Effector memory CD4-positive, alpha-beta T cell (primary cell): Measurements from ENCODE around the gene SUSD4.

Experiments used
- DNase-seq, 3 donors: peaks; one replicate each; pipeline ENCODE4 v3.0.0-alpha.2; 2020
- H3K27ac ChIP-seq: 2 replicates; pipeline ENCODE4 v1.7.0; 2013; ENCODE audit warnings: mild to moderate bottlenecking, low read length, moderate library complexity; ENCODE audit not compliant: insufficient read depth, poor library complexity, severe bottlenecking
- H3K27me3 ChIP-seq: replicated peaks from 2 replicates; pipeline ENCODE4 v1.7.0; 2013; ENCODE audit warnings: mild to moderate bottlenecking, low read length; ENCODE audit not compliant: insufficient read depth, control insufficient read depth, poor library complexity, severe bottlenecking
- H3K36me3 ChIP-seq: 2 replicates; pipeline ENCODE4 v1.7.0; 2013; ENCODE audit warnings: mild to moderate bottlenecking, low read length, moderate library complexity; ENCODE audit not compliant: control insufficient read depth, insufficient read depth
- H3K4me1 ChIP-seq: 2 replicates; pipeline ENCODE4 v1.7.0; 2013; ENCODE audit warnings: low read length, mild to moderate bottlenecking; ENCODE audit not compliant: control insufficient read depth, insufficient read depth, poor library complexity, severe bottlenecking
- H3K4me3 ChIP-seq: 2 replicates; pipeline ENCODE4 v1.7.0; 2013; ENCODE audit warnings: low read length, low read depth, mild to moderate bottlenecking; ENCODE audit not compliant: insufficient read depth, poor library complexity, severe bottlenecking
- H3K9me3 ChIP-seq: 2 replicates; pipeline ENCODE4 v1.7.0; 2013; ENCODE audit warnings: mild to moderate bottlenecking, low read length, moderate library complexity; ENCODE audit not compliant: control insufficient read depth

SUSD4 gene

DNA sequence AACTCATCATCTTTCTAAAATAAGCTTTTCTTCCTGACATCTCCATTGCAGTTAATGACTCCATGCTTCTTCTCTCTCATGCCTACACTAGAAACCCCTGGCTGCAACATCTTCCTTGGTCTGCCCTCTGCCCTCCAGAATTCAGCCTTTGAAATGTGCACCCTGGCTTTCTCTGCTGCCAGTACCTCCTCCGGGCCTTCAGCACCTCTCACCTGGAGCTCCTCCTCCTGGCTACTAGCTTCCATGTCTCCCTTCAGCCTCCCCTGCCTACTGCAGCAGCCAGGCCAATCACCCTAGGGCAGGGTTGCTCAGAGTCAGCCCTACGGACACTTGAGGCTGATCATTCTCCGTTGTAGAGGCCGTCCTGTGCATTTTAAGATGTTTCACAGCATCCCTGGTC, 18.3 kb downstream of the SUSD4 start:
- H3K4me3 ChIP-seq = no peak overlapping the region
- no peaks in the 10 kb centered on the region for H3K27me3 ChIP-seq
- DNase-seq = no peak
- H3K9me3 ChIP-seq = no peaks in the 10 kb centered on the region
- H3K4me1 ChIP-seq = no peaks in the 10 kb centered on the region
- H3K36me3 ChIP-seq = no peaks in the 10 kb centered on the region
- no peak overlapping the region for H3K27ac ChIP-seq

DNA sequence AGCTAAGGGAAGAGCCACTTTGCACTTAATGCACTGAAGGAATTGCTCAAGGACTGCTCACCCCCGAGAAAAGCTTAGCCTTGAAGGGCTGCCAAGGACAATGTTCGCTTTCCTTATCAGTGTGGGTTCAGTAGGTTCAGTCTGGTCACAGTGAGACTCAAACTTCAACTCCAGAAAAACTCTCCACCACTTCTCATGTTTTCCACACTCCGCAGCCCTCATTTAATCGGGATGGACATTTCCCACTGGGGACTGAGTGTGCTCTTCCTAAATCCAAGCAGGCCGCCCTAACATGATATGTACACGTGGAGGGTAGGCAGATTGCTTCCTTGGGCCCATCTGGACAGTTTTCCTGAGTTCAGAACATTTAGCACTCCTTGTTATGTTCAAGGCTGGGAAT, 19.5 kb downstream of the SUSD4 start:
- Histone ChIP-seq H3K27ac (no peak overlapping the region), H3K4me3 (no peak overlapping the region)
- DNase-seq = no peak

DNA sequence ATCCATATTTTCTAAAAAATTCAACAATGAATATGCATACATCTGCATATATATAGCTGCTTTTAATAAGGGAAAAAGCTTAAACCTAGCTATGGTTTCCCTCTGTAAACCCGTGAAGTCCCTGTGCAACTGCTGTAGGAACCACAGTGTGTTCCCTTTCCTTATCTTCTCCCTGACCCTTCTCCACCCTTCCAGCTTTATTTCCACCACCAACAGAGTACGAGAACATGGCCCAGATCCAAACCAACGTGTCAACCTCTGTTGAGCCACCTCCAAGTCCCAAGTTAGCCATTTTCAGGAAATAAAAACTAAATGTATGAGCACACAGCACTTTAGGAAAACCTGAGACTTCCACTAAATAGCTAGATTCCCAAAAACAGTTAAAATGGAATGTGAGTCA, 20.3 kb downstream of the SUSD4 start:
- Histone ChIP-seq H3K27me3 (no peaks in the 10 kb centered on the region), H3K27ac (no peak overlapping the region), H3K9me3 (no peaks in the 10 kb centered on the region), H3K4me3 (no peak overlapping the region), H3K36me3 (no peaks in the 10 kb centered on the region), H3K4me1 (no peaks in the 10 kb centered on the region)
- no peak for DNase-seq

More for the DNA sequence above, 19.5 kb downstream of the SUSD4 start:
- H3K27me3 ChIP-seq = no peaks in the 10 kb centered on the region
- H3K4me1 ChIP-seq = no peaks in the 10 kb centered on the region
- H3K36me3 ChIP-seq = no peaks in the 10 kb centered on the region
- no peaks in the 10 kb centered on the region for H3K9me3 ChIP-seq

DNA sequence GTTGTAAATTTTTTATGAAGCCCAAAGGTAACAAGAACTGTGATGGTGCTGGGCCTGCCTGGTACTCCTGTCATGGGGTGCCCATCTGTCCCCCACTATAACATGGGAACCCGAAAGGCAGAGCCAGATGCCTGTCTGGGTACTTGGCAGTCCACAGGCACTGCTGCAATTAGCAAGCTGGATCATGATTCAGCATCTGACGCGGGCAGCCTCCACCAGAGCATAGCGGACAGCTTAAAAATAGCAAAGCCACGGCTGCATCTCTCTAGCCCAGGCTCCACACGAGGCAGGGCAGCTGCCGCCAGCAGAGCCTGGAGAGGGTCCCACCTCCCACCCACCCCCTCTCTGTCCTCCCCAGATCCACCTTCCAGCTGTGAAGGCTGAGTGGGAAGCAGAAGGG, 22.9 kb downstream of the SUSD4 start:
- DNase-seq = no peak
- H3K9me3 ChIP-seq = no peaks in the 10 kb centered on the region
- H3K4me3 ChIP-seq = no peak overlapping the region
- H3K4me1 ChIP-seq = no peaks in the 10 kb centered on the region
- no peak overlapping the region for H3K27ac ChIP-seq
- no peaks in the 10 kb centered on the region for H3K36me3 ChIP-seq
- H3K27me3 ChIP-seq = no peaks in the 10 kb centered on the region

DNA sequence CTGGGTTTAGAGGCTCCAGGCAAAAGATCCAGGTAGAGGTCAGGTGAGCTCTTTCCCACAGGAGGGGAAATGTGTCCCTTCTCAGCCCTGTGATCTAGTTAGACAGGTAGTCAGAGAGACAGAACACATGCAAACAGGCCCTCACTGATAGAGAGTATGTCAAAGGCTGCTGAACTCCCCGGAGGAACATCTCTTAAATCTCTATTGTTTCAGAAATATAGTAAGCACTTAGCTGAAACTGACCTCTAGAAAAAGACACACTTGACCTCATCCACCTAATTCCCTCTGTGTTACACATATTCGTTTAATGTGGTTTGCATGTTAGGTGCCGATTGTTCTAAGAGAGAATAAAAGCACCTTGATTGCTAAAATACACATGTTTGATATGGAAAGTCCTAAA, 23.3 kb downstream of the SUSD4 start:
- DNase-seq = no peak
- H3K4me1 ChIP-seq = no peaks in the 10 kb centered on the region
- H3K4me3 ChIP-seq = no peak overlapping the region
- no peaks in the 10 kb centered on the region for H3K9me3 ChIP-seq
- H3K36me3 ChIP-seq = no peaks in the 10 kb centered on the region
- H3K27me3 ChIP-seq = no peaks in the 10 kb centered on the region
- H3K27ac ChIP-seq = no peak overlapping the region

DNA sequence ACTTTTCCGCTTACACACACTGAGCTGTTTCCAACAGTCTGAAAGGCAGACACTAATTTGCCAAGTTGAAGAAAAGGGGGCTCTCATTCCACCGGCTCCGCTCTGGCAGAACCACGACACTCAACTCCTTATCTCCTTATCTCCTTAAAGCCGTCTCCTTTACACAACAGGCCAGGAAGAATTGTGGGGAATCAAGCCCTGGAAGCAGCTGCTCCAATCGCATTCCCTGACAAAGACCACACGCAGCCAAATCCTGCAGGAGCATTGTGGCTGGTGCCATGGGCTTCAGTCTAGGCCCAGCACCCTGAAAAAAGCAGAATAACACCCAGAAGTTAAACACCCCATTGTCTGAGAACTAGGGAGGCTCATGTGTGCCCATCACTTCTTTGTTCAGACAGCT, 24.1 kb downstream of the SUSD4 start:
- no peak overlapping the region for H3K27ac ChIP-seq
- H3K27me3 ChIP-seq = no peaks in the 10 kb centered on the region
- no peaks in the 10 kb centered on the region for H3K4me1 ChIP-seq
- no peaks in the 10 kb centered on the region for H3K9me3 ChIP-seq
- no peak for DNase-seq
- H3K36me3 ChIP-seq = no peaks in the 10 kb centered on the region
- H3K4me3 ChIP-seq = no peak overlapping the region

DNA sequence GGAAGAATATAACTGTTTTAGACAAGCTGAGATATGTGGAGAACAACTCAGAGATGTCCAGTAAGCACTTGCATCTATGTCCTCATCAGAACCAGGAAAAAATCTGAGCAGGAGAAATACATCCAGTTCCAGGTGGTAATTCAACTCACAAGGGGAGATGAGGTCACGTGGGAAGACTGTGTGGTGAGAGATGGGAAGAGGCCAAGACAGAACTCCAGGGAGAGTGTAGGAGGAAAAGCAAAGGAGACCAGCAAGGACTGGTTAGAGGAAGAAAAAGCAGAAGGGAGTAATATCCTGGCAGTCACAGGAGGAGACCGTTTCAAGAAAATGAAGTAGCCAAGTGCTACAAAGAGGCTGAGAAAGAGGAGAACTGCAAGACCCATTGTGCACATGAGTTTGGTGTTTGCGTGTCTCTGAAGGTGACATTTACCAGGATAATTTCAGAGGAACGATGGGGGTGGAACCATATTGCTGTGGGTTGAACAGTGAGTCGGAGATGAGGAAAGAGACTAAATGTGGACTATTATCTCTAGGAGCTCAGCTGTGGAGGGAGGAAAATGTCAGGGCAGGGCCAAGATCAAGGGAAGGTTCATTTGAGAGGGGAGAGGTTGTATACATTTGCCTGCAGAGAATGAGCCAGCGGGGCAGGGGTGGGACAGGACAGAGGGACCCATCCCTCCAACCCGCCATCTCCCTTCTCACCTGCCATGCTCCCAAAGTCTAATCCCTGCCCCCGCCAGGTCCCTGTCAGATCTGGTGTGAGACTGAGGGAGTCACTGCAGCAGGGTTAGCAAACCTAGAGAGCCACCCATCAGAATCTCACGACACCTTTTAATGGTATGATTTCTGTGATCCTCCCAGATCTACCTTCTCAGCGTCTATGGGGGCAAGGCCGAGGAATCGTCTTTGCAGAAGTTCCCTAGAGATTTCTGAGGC, 24.9 kb downstream of the SUSD4 start:
- DNase-seq = no peak
- no peak overlapping the region for H3K27ac ChIP-seq
- H3K4me3 ChIP-seq = no peak overlapping the region
- H3K4me1 ChIP-seq = no peaks in the 10 kb centered on the region
- no peaks in the 10 kb centered on the region for H3K27me3 ChIP-seq
- no peaks in the 10 kb centered on the region for H3K36me3 ChIP-seq
- H3K9me3 ChIP-seq = no peaks in the 10 kb centered on the region

DNA sequence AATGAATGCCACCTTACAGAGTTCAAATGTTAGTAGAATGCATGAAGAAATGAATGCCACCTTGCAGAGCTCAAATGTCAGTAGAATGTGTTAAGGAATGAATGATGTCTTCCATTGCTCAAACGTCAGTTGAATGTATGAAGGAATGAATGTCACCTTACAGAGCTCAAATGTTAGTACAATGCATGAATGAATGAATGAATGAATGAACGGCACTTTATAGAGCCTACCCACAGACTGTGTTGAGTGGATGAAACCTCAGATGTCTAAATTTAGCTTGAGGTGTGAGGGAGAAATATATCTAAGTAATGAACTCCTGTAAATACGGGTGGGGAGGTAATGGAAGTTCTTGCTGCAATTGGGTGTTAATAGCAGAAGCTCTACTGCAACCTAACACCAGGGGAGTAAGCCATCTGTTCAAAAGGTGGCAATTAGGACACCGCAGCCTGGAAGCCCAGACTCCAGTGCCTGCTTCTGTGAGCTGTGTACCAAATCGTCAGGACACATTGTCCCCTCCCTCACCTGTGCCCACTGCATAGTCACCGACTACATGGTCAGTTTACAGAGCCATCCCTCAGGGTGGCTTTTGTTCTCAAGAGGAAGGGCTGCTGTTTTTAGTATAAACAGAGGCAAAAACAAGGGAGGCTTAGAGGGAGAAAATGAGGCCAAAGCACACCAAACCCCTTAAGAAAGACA, 26.7 kb downstream of the SUSD4 start:
- H3K9me3 ChIP-seq = no peaks in the 10 kb centered on the region
- H3K36me3 ChIP-seq = no peaks in the 10 kb centered on the region
- no peaks in the 10 kb centered on the region for H3K4me1 ChIP-seq
- H3K27ac ChIP-seq = no peak overlapping the region
- DNase-seq = no peak
- no peak overlapping the region for H3K4me3 ChIP-seq
- no peaks in the 10 kb centered on the region for H3K27me3 ChIP-seq

DNA sequence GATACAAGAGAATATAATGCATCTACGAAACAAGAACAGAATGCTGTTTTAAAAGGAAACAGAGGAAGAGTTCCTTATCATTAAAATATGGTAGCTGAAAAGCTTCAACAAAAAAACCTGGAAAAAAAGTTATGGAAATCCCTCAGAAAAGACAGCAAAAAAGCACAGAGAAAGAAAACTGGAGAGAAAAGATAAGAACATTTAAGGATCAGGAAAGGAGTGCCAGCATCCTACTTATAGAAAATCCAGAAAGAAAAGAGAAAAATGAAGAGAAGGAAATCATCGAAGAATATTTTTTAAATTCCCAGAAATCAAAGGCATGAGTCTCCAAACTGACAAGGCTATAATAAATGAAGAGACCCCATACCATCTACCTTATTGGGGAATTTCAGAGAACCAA, 29.8 kb downstream of the SUSD4 start:
- Histone ChIP-seq H3K27me3 (no peaks in the 10 kb centered on the region), H3K4me3 (no peak overlapping the region), H3K27ac (no peak overlapping the region), H3K4me1 (no peaks in the 10 kb centered on the region), H3K9me3 (no peaks in the 10 kb centered on the region), H3K36me3 (no peaks in the 10 kb centered on the region)
- no peak for DNase-seq

DNA sequence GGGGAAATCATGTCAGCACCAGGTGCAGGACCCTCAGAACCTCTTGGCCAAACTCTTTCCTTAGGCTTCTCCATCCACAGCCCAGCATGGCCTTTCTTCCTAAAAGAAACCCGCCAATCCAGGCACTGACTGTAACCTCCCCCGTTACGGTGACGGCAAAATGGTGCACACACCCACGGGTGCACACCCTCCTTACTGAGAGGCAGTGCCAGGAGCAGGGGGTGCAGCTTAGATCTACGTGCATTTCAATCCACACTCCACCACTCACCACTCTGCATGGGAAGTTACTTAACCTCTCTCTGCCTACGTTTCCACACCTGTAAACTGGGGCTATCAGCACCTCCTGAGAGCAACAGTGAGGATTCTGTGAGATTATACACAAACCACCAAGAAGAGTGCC, 31.0 kb downstream of the SUSD4 start:
- H3K4me1 ChIP-seq = no peaks in the 10 kb centered on the region

More for the DNA sequence above, 31.0 kb downstream of the SUSD4 start:
- no peak for DNase-seq
- Histone ChIP-seq H3K4me3 (no peak overlapping the region), H3K27ac (no peak overlapping the region), H3K9me3 (no peaks in the 10 kb centered on the region), H3K27me3 (no peaks in the 10 kb centered on the region), H3K36me3 (no peaks in the 10 kb centered on the region)
